LNCAP (cell line): Measurements from ENCODE around the gene ZNF611.

Source experiments
- CTCF ChIP-seq: fragments of 450-650 bp; IDR thresholded peaks from 2 replicates; pipeline ENCODE4 v1.5.1; 2017; ENCODE audit warnings: mild to moderate bottlenecking

ZNF611 gene

GRCh38 chr19:52670046-52670445 is 64.8 kb downstream of the ZNF611 start:
- no peak for TF ChIP-seq CTCF

- TF ChIP-seq CTCF = no peak
Measured at GRCh38 chr19:52669586-52669985, 65.3 kb downstream of the ZNF611 start.

GRCh38 chr19:52667972-52668371 is 66.9 kb downstream of the ZNF611 start:
- TF ChIP-seq CTCF = no peak

- no peak for TF ChIP-seq CTCF
Measured at GRCh38 chr19:52666506-52666905, 68.3 kb downstream of the ZNF611 start.

- no peak for TF ChIP-seq CTCF
Measured at GRCh38 chr19:52665529-52665928, 69.3 kb downstream of the ZNF611 start.

- no peak for TF ChIP-seq CTCF
Measured at GRCh38 chr19:52665027-52665426, 69.8 kb downstream of the ZNF611 start.

- TF ChIP-seq CTCF = no peak
Measured at GRCh38 chr19:52664461-52664860, 70.4 kb downstream of the ZNF611 start.

- no peak for TF ChIP-seq CTCF
Measured at GRCh38 chr19:52662631-52663030, 72.2 kb downstream of the ZNF611 start.
